SU-DHL-6 (cell line): Measurements from ENCODE around the gene RAB9A.

ENCODE experiments used
- EZH2phosphoT487 ChIP-seq: fragments of 200-600 bp; sonication (generic), shearing (Covaris generic); conservative IDR thresholded peaks from 2 replicates; pipeline ENCODE4 v1.6.1; 2018; ENCODE audit warnings: mild to moderate bottlenecking, antibody characterized with exemption, low read length, moderate library complexity, mixed read lengths
- TF ChIP-seq, protein P1 (sequence below): fragments of 200-600 bp; sonication (generic); IDR thresholded peaks from one replicate; pipeline ENCODE4 v1.5.1; 2017; ENCODE audit warnings: antibody characterized with exemption, mild to moderate bottlenecking, low read length, moderate library complexity; ENCODE audit not compliant: insufficient read depth, poor library complexity, severe bottlenecking

DNA sequence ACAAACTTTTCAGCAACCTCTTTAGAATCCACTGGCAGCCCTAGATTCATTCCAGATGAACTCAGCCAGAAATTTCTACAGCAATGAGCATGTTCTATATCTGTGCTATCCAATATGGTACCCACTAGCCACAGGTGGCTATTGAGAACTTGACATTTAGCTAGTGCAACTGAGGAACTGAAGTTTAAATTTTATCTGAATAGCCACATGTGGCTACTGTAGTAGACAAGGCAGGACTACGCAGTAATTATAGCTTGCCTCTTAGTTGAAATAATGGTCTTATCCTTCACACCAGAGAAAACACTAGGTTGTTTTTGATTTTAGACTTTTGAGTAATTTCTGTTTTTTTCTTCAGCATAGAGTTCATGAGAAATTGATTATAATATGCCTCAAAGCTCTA is 38.6 kb upstream of the RAB9A start:
- TF ChIP-seq, protein P1, sequence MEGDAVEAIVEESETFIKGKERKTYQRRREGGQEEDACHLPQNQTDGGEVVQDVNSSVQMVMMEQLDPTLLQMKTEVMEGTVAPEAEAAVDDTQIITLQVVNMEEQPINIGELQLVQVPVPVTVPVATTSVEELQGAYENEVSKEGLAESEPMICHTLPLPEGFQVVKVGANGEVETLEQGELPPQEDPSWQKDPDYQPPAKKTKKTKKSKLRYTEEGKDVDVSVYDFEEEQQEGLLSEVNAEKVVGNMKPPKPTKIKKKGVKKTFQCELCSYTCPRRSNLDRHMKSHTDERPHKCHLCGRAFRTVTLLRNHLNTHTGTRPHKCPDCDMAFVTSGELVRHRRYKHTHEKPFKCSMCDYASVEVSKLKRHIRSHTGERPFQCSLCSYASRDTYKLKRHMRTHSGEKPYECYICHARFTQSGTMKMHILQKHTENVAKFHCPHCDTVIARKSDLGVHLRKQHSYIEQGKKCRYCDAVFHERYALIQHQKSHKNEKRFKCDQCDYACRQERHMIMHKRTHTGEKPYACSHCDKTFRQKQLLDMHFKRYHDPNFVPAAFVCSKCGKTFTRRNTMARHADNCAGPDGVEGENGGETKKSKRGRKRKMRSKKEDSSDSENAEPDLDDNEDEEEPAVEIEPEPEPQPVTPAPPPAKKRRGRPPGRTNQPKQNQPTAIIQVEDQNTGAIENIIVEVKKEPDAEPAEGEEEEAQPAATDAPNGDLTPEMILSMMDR: no peak
- TF ChIP-seq EZH2phosphoT487: no peak
